Measurements from ENCODE around the gene CENPC.
"Not testable (repeated sequence)": the region's sequence is repeated elsewhere in the genome, so short reads cannot be mapped to it uniquely, and the experiment has no call there.

CENPC gene

GRCh38 chr4:67465763-67466052, 79.6 kb downstream of the CENPC start:
- H3K4me3 ChIP-seq (ENCODE audit: low read length): no peak overlapping the region
- H3K9ac ChIP-seq (ENCODE audit: low read depth, low read length): no peak overlapping the region
- H3K9me3 ChIP-seq (ENCODE audit: insufficient read depth, low read depth, low read length): no peaks in the 10 kb centered on the region
- H3K27me3 ChIP-seq (ENCODE audit: insufficient read depth, low read length): no peaks in the 10 kb centered on the region
- H3K27ac ChIP-seq (ENCODE audit: low read depth, low read length): no peak overlapping the region
- 79% methylated on average over 4 of the region's 4 CpGs for WGBS
- 0 out of 2 replicates have a peak, but pooled peaks cover 7% of the 10 kb centered on the region for H3K36me3 ChIP-seq (ENCODE audit: insufficient read depth, low read length)
- no peaks in the 10 kb centered on the region; the same call in 1 of the 2 replicates for H3K4me1 ChIP-seq (ENCODE audit: insufficient read depth, low read length)

DNA sequence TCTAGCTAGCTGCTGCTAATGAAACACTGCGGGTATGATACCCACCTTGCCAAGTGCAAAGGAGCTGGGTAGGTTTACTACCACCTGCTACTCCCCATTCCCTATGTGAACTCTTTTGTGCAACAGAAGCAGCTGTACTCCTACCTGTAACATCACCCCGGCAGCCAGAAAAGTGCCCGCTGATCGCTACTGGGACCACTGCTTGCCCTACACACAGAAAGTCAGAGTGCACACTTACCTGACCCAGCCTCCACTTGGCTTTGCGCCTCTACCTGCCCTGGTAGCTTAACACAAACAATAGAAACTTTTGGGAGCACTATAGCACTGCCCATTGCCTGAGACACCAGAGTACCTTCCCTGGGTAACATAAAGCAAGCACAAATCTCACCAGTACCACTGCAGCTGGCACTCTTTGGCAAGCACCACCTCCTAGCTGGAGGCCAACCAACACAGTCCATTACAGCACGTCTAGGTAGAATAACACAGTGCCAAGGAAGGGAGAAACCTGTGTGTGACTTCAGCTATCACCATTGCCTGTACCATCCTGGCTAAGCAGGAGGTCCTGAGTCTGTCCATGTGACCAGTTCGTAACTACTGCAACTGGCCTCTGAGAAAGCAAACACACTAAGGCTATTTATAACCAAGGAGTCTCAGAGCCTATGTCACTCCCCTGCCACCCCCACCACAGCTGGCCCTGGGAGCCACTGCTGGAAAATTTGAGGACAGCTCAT, 80.1 kb downstream of the CENPC start:
- Histone ChIP-seq H3K4me1 (ENCODE audit: insufficient read depth, low read length) (no peaks in the 10 kb centered on the region), H3K4me3 (ENCODE audit: low read length) (no peak overlapping the region), H3K27me3 (ENCODE audit: insufficient read depth, low read length) (no peaks in the 10 kb centered on the region), H3K9ac (ENCODE audit: low read depth, low read length) (no peak overlapping the region), H3K9me3 (ENCODE audit: insufficient read depth, low read depth, low read length) (no peaks in the 10 kb centered on the region), H3K36me3 (ENCODE audit: insufficient read depth, low read length) (0 out of 2 replicates have a peak, but pooled peaks cover 7% of the 10 kb centered on the region), H3K27ac (ENCODE audit: low read depth, low read length) (no peak overlapping the region)
- WGBS: 96% methylated on average over 7 of the region's 7 CpGs

DNA sequence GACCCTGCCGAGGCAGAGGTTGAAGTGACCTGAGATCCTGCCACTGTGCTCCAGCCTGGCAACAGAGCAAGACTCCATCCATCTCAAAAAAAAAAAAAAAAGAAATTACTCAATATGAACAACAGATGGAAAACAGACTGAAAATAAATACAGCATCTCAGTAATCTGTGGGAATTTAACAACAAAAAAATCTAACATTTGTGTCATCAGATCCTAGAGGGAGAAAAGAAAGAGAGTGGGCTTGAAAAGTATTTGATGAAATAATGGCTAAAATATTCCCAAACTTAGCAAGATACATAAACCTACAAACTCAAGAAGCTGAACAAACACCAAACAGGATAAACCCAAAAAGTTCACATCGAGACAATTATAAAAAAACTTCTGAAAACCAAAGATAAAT, 84.7 kb downstream of the CENPC start:
- WGBS: 100% methylated on average over 2 of the region's 2 CpGs
- Histone ChIP-seq H3K27ac (ENCODE audit: low read depth, low read length) (no peak overlapping the region), H3K27me3 (ENCODE audit: insufficient read depth, low read length) (no peaks in the 10 kb centered on the region), H3K9ac (ENCODE audit: low read depth, low read length) (no peak overlapping the region), H3K9me3 (ENCODE audit: insufficient read depth, low read depth, low read length) (peaks cover 8% of the 10 kb centered on the region; the same call in 1 of the 2 replicates), H3K36me3 (ENCODE audit: insufficient read depth, low read length) (peaks cover 5% of the 10 kb centered on the region), H3K4me3 (ENCODE audit: low read length) (no peak overlapping the region), H3K4me1 (ENCODE audit: insufficient read depth, low read length) (no peaks in the 10 kb centered on the region)

DNA sequence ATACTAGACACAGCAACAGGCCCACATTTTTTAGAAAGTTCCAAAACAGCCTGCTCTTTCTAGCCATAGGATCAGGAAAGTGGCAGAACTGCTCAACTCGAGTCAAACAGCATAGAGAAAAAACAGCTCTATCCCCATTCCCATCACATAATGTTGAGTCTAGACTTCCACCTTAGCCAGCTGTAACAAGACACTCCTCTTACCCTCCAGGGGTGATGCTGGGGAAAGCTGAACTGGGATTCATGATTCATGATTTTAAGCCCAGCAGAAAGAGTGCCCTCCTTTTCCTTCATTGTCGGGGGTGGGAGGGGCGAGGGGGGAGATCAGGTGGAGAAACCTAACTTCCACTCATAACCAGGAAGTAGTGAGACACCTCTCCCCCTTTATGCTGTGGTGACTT, 86.1 kb downstream of the CENPC start:
- H3K27ac ChIP-seq (ENCODE audit: low read depth, low read length): no peak overlapping the region
- H3K36me3 ChIP-seq (ENCODE audit: insufficient read depth, low read length): peaks cover 5% of the 10 kb centered on the region
- peaks cover 8% of the 10 kb centered on the region; the same call in 1 of the 2 replicates for H3K9me3 ChIP-seq (ENCODE audit: insufficient read depth, low read depth, low read length)
- H3K9ac ChIP-seq (ENCODE audit: low read depth, low read length): no peak overlapping the region
- no peaks in the 10 kb centered on the region for H3K4me1 ChIP-seq (ENCODE audit: insufficient read depth, low read length)
- 88% methylated on average over 1 of the region's 3 CpGs for WGBS
- no peaks in the 10 kb centered on the region for H3K27me3 ChIP-seq (ENCODE audit: insufficient read depth, low read length)
- H3K4me3 ChIP-seq (ENCODE audit: low read length): no peak overlapping the region

DNA sequence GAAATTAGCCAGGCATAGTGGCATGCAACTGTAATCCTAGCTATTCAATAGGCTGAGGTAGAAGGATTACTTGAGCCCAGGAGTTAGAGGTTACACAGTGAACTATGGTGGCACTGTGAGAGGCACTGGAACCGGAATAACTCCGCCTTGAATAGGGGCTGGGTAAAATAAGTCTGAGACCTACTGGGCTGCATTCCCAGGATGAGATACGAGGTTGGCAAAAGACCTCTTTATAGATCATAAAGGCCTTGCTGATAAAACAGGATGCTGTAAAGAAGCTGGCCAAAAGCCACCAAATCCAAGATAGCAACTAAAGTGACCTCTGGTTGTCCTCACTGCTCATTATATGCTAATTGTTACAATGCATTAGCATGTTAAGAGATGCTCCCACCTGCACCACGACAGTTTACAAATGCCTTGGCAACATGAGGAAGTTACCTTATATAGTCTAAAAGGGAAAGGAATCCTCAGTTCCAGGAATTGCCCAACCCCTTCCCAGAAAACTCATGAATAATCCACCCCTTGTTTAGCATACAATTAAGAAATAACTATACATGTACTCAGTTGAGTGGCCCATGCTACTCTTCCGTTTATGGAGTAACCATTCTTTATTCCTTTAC, 88.6 kb downstream of the CENPC start:
- no peak overlapping the region for H3K4me3 ChIP-seq (ENCODE audit: low read length)
- H3K27me3 ChIP-seq (ENCODE audit: insufficient read depth, low read length): no peaks in the 10 kb centered on the region
- H3K9ac ChIP-seq (ENCODE audit: low read depth, low read length): no peak overlapping the region
- WGBS: 94% methylated on average over 4 of the region's 5 CpGs
- H3K36me3 ChIP-seq (ENCODE audit: insufficient read depth, low read length): peaks cover 5% of the 10 kb centered on the region
- H3K27ac ChIP-seq (ENCODE audit: low read depth, low read length): no peak overlapping the region
- peaks cover 8% of the 10 kb centered on the region; the same call in 1 of the 2 replicates for H3K9me3 ChIP-seq (ENCODE audit: insufficient read depth, low read depth, low read length)
- no peaks in the 10 kb centered on the region for H3K4me1 ChIP-seq (ENCODE audit: insufficient read depth, low read length)

DNA sequence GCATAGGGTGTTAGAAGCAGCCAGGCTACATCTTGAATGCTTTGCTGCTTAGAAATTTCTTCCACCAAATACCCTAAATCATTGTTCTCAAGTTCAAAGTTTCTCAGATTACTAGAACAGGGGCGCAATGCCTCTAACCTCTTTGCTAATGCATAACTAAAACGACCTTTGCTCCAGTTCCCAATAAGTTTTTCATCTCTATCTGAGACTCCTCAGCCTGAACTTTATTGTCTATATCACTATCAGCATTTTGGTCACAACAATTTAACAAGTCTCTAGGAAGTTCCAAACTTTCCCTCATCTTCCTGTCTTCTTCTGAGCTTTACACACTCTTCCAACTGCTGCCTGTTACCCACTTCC, 92.5 kb downstream of the CENPC start:
- H3K9me3 ChIP-seq (ENCODE audit: insufficient read depth, low read depth, low read length); H3K4me1 ChIP-seq (ENCODE audit: insufficient read depth, low read length); H3K9ac ChIP-seq (ENCODE audit: low read depth, low read length); H3K36me3 ChIP-seq (ENCODE audit: insufficient read depth, low read length); H3K27me3 ChIP-seq (ENCODE audit: insufficient read depth, low read length); H3K4me3 ChIP-seq (ENCODE audit: low read length); H3K27ac ChIP-seq (ENCODE audit: low read depth, low read length): not testable (repeated sequence)
- WGBS: 86% methylated on average over 2 of the region's 2 CpGs

GRCh38 chr4:67452100-67452845, 93.0 kb downstream of the CENPC start:
- WGBS: 92% methylated on average over 4 of the region's 4 CpGs
- no peak overlapping the region for H3K4me3 ChIP-seq (ENCODE audit: low read length)
- H3K27me3 ChIP-seq (ENCODE audit: insufficient read depth, low read length): no peaks in the 10 kb centered on the region
- no peaks in the 10 kb centered on the region for H3K4me1 ChIP-seq (ENCODE audit: insufficient read depth, low read length)
- H3K9ac ChIP-seq (ENCODE audit: low read depth, low read length): no peak overlapping the region
- no peaks in the 10 kb centered on the region for H3K9me3 ChIP-seq (ENCODE audit: insufficient read depth, low read depth, low read length)
- H3K27ac ChIP-seq (ENCODE audit: low read depth, low read length): no peak overlapping the region
- no peaks in the 10 kb centered on the region for H3K36me3 ChIP-seq (ENCODE audit: insufficient read depth, low read length)

DNA sequence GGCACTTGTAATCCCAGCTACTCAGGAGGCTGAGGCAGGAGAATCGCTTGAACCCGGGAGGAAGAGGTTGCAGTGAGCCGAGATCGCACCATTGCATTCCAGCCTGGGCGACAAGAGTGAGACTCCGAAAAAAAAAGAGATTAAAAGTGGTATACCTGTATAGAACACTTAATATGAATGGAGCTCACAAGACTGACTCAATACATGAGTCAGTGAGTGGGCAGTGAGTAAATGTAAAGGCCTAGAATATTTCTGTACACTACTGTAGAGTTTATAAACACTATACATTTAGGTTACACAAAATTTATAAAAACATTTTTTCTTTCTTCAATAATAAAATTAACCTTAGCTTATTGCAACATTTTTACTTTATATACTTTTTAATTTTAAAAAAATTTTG, 93.8 kb downstream of the CENPC start:
- Histone ChIP-seq H3K27ac (ENCODE audit: low read depth, low read length) (no peak overlapping the region), H3K9ac (ENCODE audit: low read depth, low read length) (no peak overlapping the region), H3K4me3 (ENCODE audit: low read length) (no peak overlapping the region), H3K36me3 (ENCODE audit: insufficient read depth, low read length) (no peaks in the 10 kb centered on the region), H3K4me1 (ENCODE audit: insufficient read depth, low read length) (no peaks in the 10 kb centered on the region), H3K27me3 (ENCODE audit: insufficient read depth, low read length) (no peaks in the 10 kb centered on the region), H3K9me3 (ENCODE audit: insufficient read depth, low read depth, low read length) (no peaks in the 10 kb centered on the region)
- 94% methylated on average over 6 of the region's 6 CpGs for WGBS

GRCh38 chr4:67448621-67449020, 96.7 kb downstream of the CENPC start:
- Histone ChIP-seq H3K36me3 (ENCODE audit: insufficient read depth, low read length) (no peaks in the 10 kb centered on the region), H3K9ac (ENCODE audit: low read depth, low read length) (no peak overlapping the region), H3K27ac (ENCODE audit: low read depth, low read length) (no peak overlapping the region), H3K9me3 (ENCODE audit: insufficient read depth, low read depth, low read length) (no peaks in the 10 kb centered on the region), H3K4me3 (ENCODE audit: low read length) (no peak overlapping the region), H3K27me3 (ENCODE audit: insufficient read depth, low read length) (no peaks in the 10 kb centered on the region), H3K4me1 (ENCODE audit: insufficient read depth, low read length) (no peaks in the 10 kb centered on the region)

- Histone ChIP-seq H3K9me3 (ENCODE audit: insufficient read depth, low read depth, low read length) (no peaks in the 10 kb centered on the region), H3K4me3 (ENCODE audit: low read length) (no peak overlapping the region), H3K4me1 (ENCODE audit: insufficient read depth, low read length) (no peaks in the 10 kb centered on the region), H3K36me3 (ENCODE audit: insufficient read depth, low read length) (no peaks in the 10 kb centered on the region), H3K9ac (ENCODE audit: low read depth, low read length) (no peak overlapping the region), H3K27me3 (ENCODE audit: insufficient read depth, low read length) (no peaks in the 10 kb centered on the region), H3K27ac (ENCODE audit: low read depth, low read length) (no peak overlapping the region)
- no CpG with 5 or more reads among the region's 1 CpG for WGBS
Observed at GRCh38 chr4:67447873-67448272, 97.4 kb downstream of the CENPC start.

DNA sequence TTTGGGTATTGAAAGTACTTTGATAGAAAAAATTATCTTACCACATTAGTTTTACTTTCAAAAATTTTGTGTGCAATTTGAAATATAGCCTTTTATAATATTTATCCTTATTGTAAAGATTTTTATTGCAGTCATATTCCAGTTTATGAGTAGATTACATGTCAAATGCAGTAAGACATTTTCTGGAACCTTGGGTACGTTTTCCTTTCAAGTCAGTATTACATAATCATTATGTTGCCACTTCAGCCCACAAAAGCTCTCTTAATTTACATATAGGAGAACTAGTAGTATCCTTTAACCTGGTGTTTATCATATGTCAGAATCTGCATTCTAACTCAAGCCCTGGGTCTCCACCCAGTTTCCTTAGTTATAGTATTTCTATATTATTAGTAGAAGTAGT, 98.5 kb downstream of the CENPC start:
- Histone ChIP-seq H3K4me3 (ENCODE audit: low read length) (no peak overlapping the region), H3K27ac (ENCODE audit: low read depth, low read length) (no peak overlapping the region), H3K9ac (ENCODE audit: low read depth, low read length) (no peak overlapping the region), H3K9me3 (ENCODE audit: insufficient read depth, low read depth, low read length) (no peaks in the 10 kb centered on the region), H3K27me3 (ENCODE audit: insufficient read depth, low read length) (no peaks in the 10 kb centered on the region), H3K36me3 (ENCODE audit: insufficient read depth, low read length) (no peaks in the 10 kb centered on the region), H3K4me1 (ENCODE audit: insufficient read depth, low read length) (no peaks in the 10 kb centered on the region)
- no CpG with 5 or more reads among the region's 1 CpG for WGBS

All from HUES64 (cell line).